Measurements from ENCODE around the gene RHBG. TPM values are rescaled to one million over a fixed set of nuclear protein-coding genes. Genes with fewer than 3 reads are reported as not detected.
"Not testable (repeated sequence)": the region's sequence is repeated elsewhere in the genome, so short reads cannot be mapped to it uniquely, and the experiment has no call there.

Gene RHBG
- total RNA-seq (2014; rRNA removed; shearing (Covaris generic)), result not detected in 2 replicates

- DNase-seq (ENCODE audit: low read depth), result peak; percentile 40
These were observed at the start of gene RHBG for GRCh38 chr1:156368889-156369684. Gene RHBG (plus strand): TSS chr1:156369211. CDS start chr1:156369250, 39 bp downstream.

GRCh38 chr1:156319664-156320063, 49.3 kb upstream of the RHBG start:
- peak; percentile 42 for DNase-seq (ENCODE audit: low read depth)

GRCh38 chr1:156320560-156320959, 48.5 kb upstream of the RHBG start:
- DNase-seq (ENCODE audit: low read depth), result no peak

GRCh38 chr1:156323179-156323578, 45.8 kb upstream of the RHBG start:
- not testable (repeated sequence) for DNase-seq (ENCODE audit: low read depth)

GRCh38 chr1:156336242-156336641, 32.8 kb upstream of the RHBG start:
- no peak for DNase-seq (ENCODE audit: low read depth)

GRCh38 chr1:156337052-156337887, 31.7 kb upstream of the RHBG start:
- no peak for DNase-seq (ENCODE audit: low read depth)

GRCh38 chr1:156337888-156338179, 31.2 kb upstream of the RHBG start:
- no peak for DNase-seq (ENCODE audit: low read depth)

- peak; percentile 100 for DNase-seq (ENCODE audit: low read depth)
These were observed 30.6 kb upstream of the RHBG start, which contains the start of the genes CCT3 and TSACC for GRCh38 chr1:156338180-156338976. Gene CCT3 (minus strand): TSS chr1:156338292. CDS start chr1:156338184, 108 bp downstream. Gene TSACC (plus strand): TSS chr1:156338526. CDS start chr1:156339758, 1,232 bp downstream.

- DNase-seq (ENCODE audit: low read depth), result peak; percentile 34
These were observed 26.6 kb upstream of the RHBG start for GRCh38 chr1:156342166-156342955.

- no peak for DNase-seq (ENCODE audit: low read depth)
These were observed 24.6 kb upstream of the RHBG start for GRCh38 chr1:156344409-156344808.

GRCh38 chr1:156346035-156346434, 23.0 kb upstream of the RHBG start:
- not testable (repeated sequence) for DNase-seq (ENCODE audit: low read depth)

- DNase-seq (ENCODE audit: low read depth), result no peak
These were observed 22.4 kb upstream of the RHBG start for GRCh38 chr1:156346636-156347035.

- no peak for DNase-seq (ENCODE audit: low read depth)
These were observed 21.7 kb upstream of the RHBG start for GRCh38 chr1:156347331-156347730.

- DNase-seq (ENCODE audit: low read depth), result not testable (repeated sequence)
These were observed 16.5 kb upstream of the RHBG start for GRCh38 chr1:156352481-156352880.

GRCh38 chr1:156356262-156356874, 12.6 kb upstream of the RHBG start:
- no peak for DNase-seq (ENCODE audit: low read depth)

- peak; percentile 33 for DNase-seq (ENCODE audit: low read depth)
These were observed 12.0 kb upstream of the RHBG start for GRCh38 chr1:156356875-156357534.

- DNase-seq (ENCODE audit: low read depth), result no peak
These were observed 11.0 kb upstream of the RHBG start for GRCh38 chr1:156357977-156358376.

- DNase-seq (ENCODE audit: low read depth), result no peak
These were observed 10.4 kb upstream of the RHBG start for GRCh38 chr1:156358641-156359040.

- no peak for DNase-seq (ENCODE audit: low read depth)
These were observed 9.8 kb upstream of the RHBG start for GRCh38 chr1:156359249-156359648.

GRCh38 chr1:156359973-156360372, 9.0 kb upstream of the RHBG start:
- DNase-seq (ENCODE audit: low read depth), result peak; percentile 44

Data from M059J (cell line).